AG09309 (cell line): Measurements from ENCODE around the gene YIPF3.
"Not testable (repeated sequence)": the region's sequence is repeated elsewhere in the genome, so short reads cannot be mapped to it uniquely, and the experiment has no call there.

Source experiments
- DNase-seq: peaks from one replicate; pipeline ENCODE4 v3.0.0-alpha.2; 2010; ENCODE audit warnings: low read depth
- H3K4me3 ChIP-seq: 2 replicates; pipeline ENCODE4 v1.5.1; 2011; ENCODE audit warnings: mild to moderate bottlenecking, low read depth, low read length, moderate library complexity; ENCODE audit not compliant: control insufficient read depth
- CTCF ChIP-seq: IDR thresholded peaks from 2 replicates; pipeline ENCODE4 v1.5.1; 2011; ENCODE audit warnings: mild to moderate bottlenecking, low read depth, low read length, inconsistent platforms; ENCODE audit not compliant: insufficient read depth, control insufficient read depth; ENCODE audit errors: missing control alignments

YIPF3 gene

GRCh38 chr6:43504756-43505593 is 11.8 kb downstream of the YIPF3 start:
- no peak for TF ChIP-seq CTCF
- DNase-seq: no peak
- no peak overlapping the region for H3K4me3 ChIP-seq

- no peak for DNase-seq
Measured at GRCh38 chr6:43503443-43503842, 13.3 kb downstream of the YIPF3 start.

GRCh38 chr6:43502666-43503065 is 14.1 kb downstream of the YIPF3 start:
- no peak for DNase-seq
- H3K4me3 ChIP-seq: no peak overlapping the region
- no peak for TF ChIP-seq CTCF

More at GRCh38 chr6:43503443-43503842, 13.3 kb downstream of the YIPF3 start:
- H3K4me3 ChIP-seq: no peak overlapping the region
- TF ChIP-seq CTCF: no peak

GRCh38 chr6:43500921-43501320 is 15.8 kb downstream of the YIPF3 start:
- DNase-seq: no peak
- no peak for TF ChIP-seq CTCF
- H3K4me3 ChIP-seq: no peak overlapping the region

- TF ChIP-seq CTCF: no peak
- DNase-seq: no peak
- no peak overlapping the region for H3K4me3 ChIP-seq
Measured at GRCh38 chr6:43499028-43499815, 17.5 kb downstream of the YIPF3 start.

GRCh38 chr6:43498291-43498690 is 18.4 kb downstream of the YIPF3 start:
- not testable (repeated sequence) for H3K4me3 ChIP-seq, DNase-seq

- TF ChIP-seq CTCF: no peak
- no peak overlapping the region for H3K4me3 ChIP-seq
- no peak for DNase-seq
Measured at GRCh38 chr6:43497689-43498088, 19.0 kb downstream of the YIPF3 start.
